ENCODE data around the gene ITGBL1.
A peak's percentile ranks its signal among the peaks of the same experiment; 100 is the strongest.

The ITGBL1 gene

DNA sequence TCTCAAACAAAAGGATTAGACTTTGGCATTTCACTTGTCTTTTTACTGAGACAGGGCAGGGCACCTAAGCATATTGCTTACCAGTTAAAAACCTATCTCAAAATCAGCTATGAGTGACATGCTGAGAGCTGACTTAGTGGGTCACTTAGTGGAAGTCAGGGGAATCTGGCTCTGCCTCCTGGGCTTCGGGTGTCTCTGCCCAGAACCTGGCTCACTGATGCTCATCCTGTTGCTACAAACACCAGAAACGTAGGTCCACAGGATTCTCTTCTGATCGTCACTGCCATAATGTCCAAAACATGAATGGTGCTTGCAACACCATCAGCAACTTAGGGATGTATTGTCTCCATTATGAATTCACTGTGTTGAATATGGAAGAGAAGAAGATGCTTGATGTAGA, 276.1 kb downstream of the ITGBL1 start:
- H3K4me2 ChIP-seq (ENCODE audit: low read length), result no peak overlapping the region
- no peak for DNase-seq
- H2BK120ac ChIP-seq (ENCODE audit: low read depth, low read length), result no peak overlapping the region
- H3K79me1 ChIP-seq (ENCODE audit: low read length), result no peaks in the 10 kb centered on the region
- no peak overlapping the region for H3K23ac ChIP-seq (ENCODE audit: low read length)
- WGBS (ENCODE audit: extremely low coverage, insufficient coverage, low lambda C conversion rate), result no CpG with 5 or more reads among the region's 3 CpGs
- H2BK15ac ChIP-seq (replicated peaks; ENCODE audit: low read depth), result no peak overlapping the region
- H3K4ac ChIP-seq (ENCODE audit: low read depth, low read length), result no peak overlapping the region
- no peak overlapping the region for H4K8ac ChIP-seq (ENCODE audit: low read depth, low read length)
- H2AK5ac ChIP-seq (ENCODE audit: low read length), result no peak overlapping the region
- no peak overlapping the region for H3K27ac ChIP-seq (ENCODE audit: low read depth, low read length)
- H3K27me3 ChIP-seq (ENCODE audit: insufficient read depth, low read length, poor library complexity), result no peaks in the 10 kb centered on the region
- no peak overlapping the region for H3K56ac ChIP-seq (ENCODE audit: low read length)
- H3K9ac ChIP-seq (ENCODE audit: low read length), result no peak overlapping the region
- no peaks in the 10 kb centered on the region for H3K36me3 ChIP-seq (ENCODE audit: control insufficient read depth, insufficient read depth, low read length)
- H3K4me3 ChIP-seq (ENCODE audit: low read length), result no peak overlapping the region
- H3K79me2 ChIP-seq (ENCODE audit: control insufficient read depth, insufficient read depth, low read length), result no peaks in the 10 kb centered on the region
- H3K4me1 ChIP-seq (ENCODE audit: control insufficient read depth, low read depth, low read length), result no peaks in the 10 kb centered on the region
- no peak overlapping the region for H2BK5ac ChIP-seq (ENCODE audit: low read length)
- H3K18ac ChIP-seq (ENCODE audit: low read length), result no peak overlapping the region
- no peak overlapping the region for H4K5ac ChIP-seq (ENCODE audit: low read length)

- Histone ChIP-seq H2AK5ac (ENCODE audit: low read length) (no peak overlapping the region), H2BK15ac (replicated peaks; ENCODE audit: low read depth) (no peak overlapping the region), H3K4me2 (ENCODE audit: low read length) (no peak overlapping the region), H3K23ac (ENCODE audit: low read length) (no peak overlapping the region), H4K8ac (ENCODE audit: low read depth, low read length) (peak overlapping the region; percentile 28), H2BK5ac (ENCODE audit: low read length) (no peak overlapping the region), H4K5ac (ENCODE audit: low read length) (no peak overlapping the region), H3K36me3 (ENCODE audit: control insufficient read depth, insufficient read depth, low read length) (no peaks in the 10 kb centered on the region), H3K4me1 (ENCODE audit: control insufficient read depth, low read depth, low read length) (no peaks in the 10 kb centered on the region), H3K56ac (ENCODE audit: low read length) (no peak overlapping the region), H3K27ac (ENCODE audit: low read depth, low read length) (no peak overlapping the region), H3K27me3 (ENCODE audit: insufficient read depth, low read length, poor library complexity) (no peaks in the 10 kb centered on the region), H3K4ac (ENCODE audit: low read depth, low read length) (no peak overlapping the region), H3K79me2 (ENCODE audit: control insufficient read depth, insufficient read depth, low read length) (no peaks in the 10 kb centered on the region), H3K79me1 (ENCODE audit: low read length) (no peaks in the 10 kb centered on the region), H3K18ac (ENCODE audit: low read length) (no peak overlapping the region), H3K4me3 (ENCODE audit: low read length) (no peak overlapping the region), H3K9ac (ENCODE audit: low read length) (no peak overlapping the region), H2BK120ac (ENCODE audit: low read depth, low read length) (no peak overlapping the region)
- DNase-seq, result no peak
- WGBS (ENCODE audit: extremely low coverage, insufficient coverage, low lambda C conversion rate), result no CpG with 5 or more reads among the region's 3 CpGs
These were observed 278.0 kb downstream of the ITGBL1 start for GRCh38 chr13:101730420-101731000.

- Histone ChIP-seq H3K18ac (ENCODE audit: low read length) (no peak overlapping the region), H2BK5ac (ENCODE audit: low read length) (no peak overlapping the region), H3K4me1 (ENCODE audit: control insufficient read depth, low read depth, low read length) (no peaks in the 10 kb centered on the region), H2BK120ac (ENCODE audit: low read depth, low read length) (no peak overlapping the region), H3K56ac (ENCODE audit: low read length) (no peak overlapping the region), H4K8ac (ENCODE audit: low read depth, low read length) (no peak overlapping the region), H3K79me2 (ENCODE audit: control insufficient read depth, insufficient read depth, low read length) (no peaks in the 10 kb centered on the region), H4K5ac (ENCODE audit: low read length) (no peak overlapping the region), H3K23ac (ENCODE audit: low read length) (no peak overlapping the region), H3K27me3 (ENCODE audit: insufficient read depth, low read length, poor library complexity) (no peaks in the 10 kb centered on the region), H3K4ac (ENCODE audit: low read depth, low read length) (no peak overlapping the region), H3K36me3 (ENCODE audit: control insufficient read depth, insufficient read depth, low read length) (no peaks in the 10 kb centered on the region), H3K79me1 (ENCODE audit: low read length) (no peaks in the 10 kb centered on the region), H3K4me3 (ENCODE audit: low read length) (no peak overlapping the region), H3K4me2 (ENCODE audit: low read length) (no peak overlapping the region), H3K9ac (ENCODE audit: low read length) (no peak overlapping the region), H3K27ac (ENCODE audit: low read depth, low read length) (no peak overlapping the region), H2AK5ac (ENCODE audit: low read length) (no peak overlapping the region), H2BK15ac (replicated peaks; ENCODE audit: low read depth) (no peak overlapping the region)
- WGBS (ENCODE audit: extremely low coverage, insufficient coverage, low lambda C conversion rate), result no CpG with 5 or more reads among the region's 3 CpGs
- peak; percentile 36 for DNase-seq
These were observed 284.1 kb downstream of the ITGBL1 start for GRCh38 chr13:101736566-101736965.

DNA sequence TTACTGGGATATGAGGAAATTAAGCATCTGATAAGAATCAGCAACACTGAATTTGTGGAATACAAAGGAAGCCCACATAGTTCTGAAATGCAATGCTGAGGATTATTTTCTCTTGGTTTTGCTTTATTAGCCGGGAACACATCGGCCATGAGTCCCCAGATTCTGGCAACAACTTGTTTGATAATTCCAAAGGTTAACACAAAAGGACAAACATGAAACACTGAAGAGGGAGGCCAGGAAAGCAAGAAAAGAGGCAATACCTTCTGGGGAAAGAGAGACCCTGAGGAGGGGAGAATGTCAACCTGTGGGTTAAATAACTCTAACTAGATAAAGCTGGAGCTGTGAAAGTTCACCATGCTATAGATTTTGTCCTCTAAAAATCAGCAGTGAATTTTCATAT, 285.9 kb downstream of the ITGBL1 start:
- H2BK5ac ChIP-seq (ENCODE audit: low read length), result no peak overlapping the region
- H2AK5ac ChIP-seq (ENCODE audit: low read length), result no peak overlapping the region
- H3K27ac ChIP-seq (ENCODE audit: low read depth, low read length), result no peak overlapping the region
- H2BK120ac ChIP-seq (ENCODE audit: low read depth, low read length), result no peak overlapping the region
- no peak overlapping the region for H3K4me2 ChIP-seq (ENCODE audit: low read length)
- no peaks in the 10 kb centered on the region for H3K27me3 ChIP-seq (ENCODE audit: insufficient read depth, low read length, poor library complexity)
- no peak for DNase-seq
- WGBS (ENCODE audit: extremely low coverage, insufficient coverage, low lambda C conversion rate), result no CpG with 5 or more reads among the region's 2 CpGs
- no peaks in the 10 kb centered on the region for H3K4me1 ChIP-seq (ENCODE audit: control insufficient read depth, low read depth, low read length)
- H3K18ac ChIP-seq (ENCODE audit: low read length), result no peak overlapping the region
- H3K79me2 ChIP-seq (ENCODE audit: control insufficient read depth, insufficient read depth, low read length), result no peaks in the 10 kb centered on the region
- H3K56ac ChIP-seq (ENCODE audit: low read length), result no peak overlapping the region
- H3K4ac ChIP-seq (ENCODE audit: low read depth, low read length), result no peak overlapping the region
- H3K79me1 ChIP-seq (ENCODE audit: low read length), result no peaks in the 10 kb centered on the region
- no peak overlapping the region for H3K4me3 ChIP-seq (ENCODE audit: low read length)
- no peaks in the 10 kb centered on the region for H3K36me3 ChIP-seq (ENCODE audit: control insufficient read depth, insufficient read depth, low read length)
- no peak overlapping the region for H3K23ac ChIP-seq (ENCODE audit: low read length)
- no peak overlapping the region for H4K5ac ChIP-seq (ENCODE audit: low read length)
- no peak overlapping the region for H4K8ac ChIP-seq (ENCODE audit: low read depth, low read length)
- no peak overlapping the region for H3K9ac ChIP-seq (ENCODE audit: low read length)
- no peak overlapping the region for H2BK15ac ChIP-seq (replicated peaks; ENCODE audit: low read depth)

DNA sequence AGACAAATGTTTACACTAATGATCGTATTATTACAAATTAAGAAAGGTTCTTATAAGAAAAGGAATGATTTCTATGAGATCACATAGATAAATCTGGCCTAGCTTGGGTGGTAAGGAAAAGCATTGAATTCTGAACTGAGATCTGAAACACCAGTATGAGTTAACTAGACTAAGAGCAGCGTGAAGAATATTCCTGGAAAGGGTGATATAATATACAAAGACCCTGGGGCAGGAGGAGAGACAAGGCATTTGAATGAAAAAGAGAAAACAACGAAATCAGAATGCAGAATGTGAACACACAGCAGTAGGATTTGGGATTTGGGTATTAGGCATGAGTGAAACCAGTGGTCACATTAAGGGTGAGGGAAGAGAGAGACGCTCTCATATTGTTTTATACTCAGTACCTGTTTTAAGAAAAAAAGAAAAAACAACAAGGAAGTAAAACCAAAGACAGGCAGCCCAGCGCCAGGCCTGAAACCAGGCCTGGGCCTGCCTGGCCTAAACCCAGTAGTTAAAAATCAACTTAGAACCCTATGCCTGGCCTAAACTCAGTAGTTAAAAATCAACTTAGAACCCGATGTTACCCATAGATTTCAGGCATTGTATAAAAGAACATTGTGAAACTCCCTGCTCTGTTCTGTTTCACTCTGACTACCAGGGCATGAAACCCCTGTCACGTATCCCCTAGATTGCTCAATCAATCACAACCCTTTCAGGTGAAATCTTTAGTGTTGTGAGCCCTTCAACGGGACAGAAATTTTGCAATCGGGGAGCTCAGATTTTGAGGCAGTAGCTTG, 287.1 kb downstream of the ITGBL1 start:
- Histone ChIP-seq H2BK5ac (ENCODE audit: low read length) (no peak overlapping the region), H4K8ac (ENCODE audit: low read depth, low read length) (no peak overlapping the region), H3K9ac (ENCODE audit: low read length) (no peak overlapping the region), H3K36me3 (ENCODE audit: control insufficient read depth, insufficient read depth, low read length) (no peaks in the 10 kb centered on the region), H3K4me2 (ENCODE audit: low read length) (no peak overlapping the region), H3K79me1 (ENCODE audit: low read length) (no peaks in the 10 kb centered on the region), H3K27ac (ENCODE audit: low read depth, low read length) (no peak overlapping the region), H3K18ac (ENCODE audit: low read length) (no peak overlapping the region), H3K4me3 (ENCODE audit: low read length) (no peak overlapping the region), H3K4me1 (ENCODE audit: control insufficient read depth, low read depth, low read length) (no peaks in the 10 kb centered on the region), H2BK120ac (ENCODE audit: low read depth, low read length) (no peak overlapping the region), H3K23ac (ENCODE audit: low read length) (no peak overlapping the region), H3K27me3 (ENCODE audit: insufficient read depth, low read length, poor library complexity) (no peaks in the 10 kb centered on the region), H3K79me2 (ENCODE audit: control insufficient read depth, insufficient read depth, low read length) (no peaks in the 10 kb centered on the region), H2AK5ac (ENCODE audit: low read length) (no peak overlapping the region), H3K56ac (ENCODE audit: low read length) (no peak overlapping the region), H3K4ac (ENCODE audit: low read depth, low read length) (no peak overlapping the region), H2BK15ac (replicated peaks; ENCODE audit: low read depth) (no peak overlapping the region), H4K5ac (ENCODE audit: low read length) (no peak overlapping the region)
- no CpG with 5 or more reads among the region's 9 CpGs for WGBS (ENCODE audit: extremely low coverage, insufficient coverage, low lambda C conversion rate)
- no peak for DNase-seq
